Activated CD4-positive, alpha-beta T cell treated with anti-CD3 and anti-CD28 coated beads for 4 hours (primary cell): Measurements from ENCODE around the gene VN1R4.
"Not testable (repeated sequence)": the region's sequence is repeated elsewhere in the genome, so short reads cannot be mapped to it uniquely, and the experiment has no call there.

Source experiments
- DNase-seq, 2 donors: peaks; one replicate each; pipeline ENCODE4 v3.0.0-alpha.2; 2020

Gene VN1R4, protein sequence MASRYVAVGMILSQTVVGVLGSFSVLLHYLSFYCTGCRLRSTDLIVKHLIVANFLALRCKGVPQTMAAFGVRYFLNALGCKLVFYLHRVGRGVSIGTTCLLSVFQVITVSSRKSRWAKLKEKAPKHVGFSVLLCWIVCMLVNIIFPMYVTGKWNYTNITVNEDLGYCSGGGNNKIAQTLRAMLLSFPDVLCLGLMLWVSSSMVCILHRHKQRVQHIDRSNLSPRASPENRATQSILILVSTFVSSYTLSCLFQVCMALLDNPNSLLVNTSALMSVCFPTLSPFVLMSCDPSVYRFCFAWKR

DNA sequence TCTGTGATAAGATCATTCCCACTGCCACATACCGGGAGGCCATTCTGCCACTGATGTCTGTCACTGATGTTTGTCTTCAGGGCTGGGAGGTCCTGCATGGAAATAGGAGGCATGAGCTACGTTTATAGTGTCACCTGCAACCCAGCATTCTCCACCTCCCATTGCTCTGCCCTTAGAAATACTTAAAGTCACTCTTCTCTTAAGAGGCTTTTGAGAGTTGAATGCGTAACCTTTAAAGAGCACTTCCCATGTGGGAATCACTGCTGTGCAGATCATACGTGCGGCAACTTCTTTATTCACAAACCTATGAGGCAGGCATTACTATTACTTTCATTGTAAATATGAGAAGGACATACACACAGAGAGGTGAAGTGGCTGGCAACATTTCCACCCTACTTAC is at the start of gene VN1R4:
VN1R4 (minus strand) TSS at position 101 of the 400 bp plus-strand sequence; CDS start at position 43, 58 bp downstream.
- DNase-seq, result not testable (repeated sequence)

DNA sequence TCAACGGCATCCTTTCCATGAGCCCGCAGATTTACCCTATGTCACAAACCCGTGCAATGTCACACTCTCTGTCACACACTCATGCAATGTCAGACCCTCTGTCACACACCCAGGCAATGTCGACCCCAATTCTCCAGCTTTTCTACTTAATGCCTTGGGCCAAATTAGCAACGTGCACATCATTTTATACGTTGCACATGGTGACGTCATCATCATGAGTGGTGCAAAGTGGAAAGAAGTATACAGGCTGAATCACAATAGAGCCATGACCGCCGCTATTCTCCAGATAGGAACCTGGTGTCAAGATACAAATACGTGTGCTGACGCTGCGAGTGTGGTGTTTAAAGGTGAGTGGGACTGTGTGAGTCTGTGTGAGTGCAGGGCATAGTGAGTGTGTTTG is 44.4 kb upstream of the VN1R4 start:
- no peak for DNase-seq

DNA sequence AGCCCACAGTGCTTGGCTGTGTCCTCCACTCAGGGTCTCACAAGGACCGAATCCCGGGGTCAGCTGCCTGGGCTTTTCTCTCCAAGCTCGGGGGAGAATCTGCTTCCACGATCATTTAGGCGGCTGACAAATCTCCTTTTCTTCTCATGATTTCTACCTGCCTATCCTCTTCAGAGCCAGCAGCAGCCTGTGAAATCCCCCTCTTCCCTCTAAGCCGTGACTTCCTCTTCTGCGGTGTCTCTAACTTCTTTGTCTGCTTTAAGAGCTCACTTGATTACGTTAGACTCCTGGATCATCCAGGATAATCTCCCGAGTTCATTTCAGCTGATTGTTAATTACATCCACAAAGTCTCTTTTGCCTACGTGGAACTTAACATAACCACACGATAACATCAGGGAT is 43.5 kb upstream of the VN1R4 start:
- no peak for DNase-seq

DNA sequence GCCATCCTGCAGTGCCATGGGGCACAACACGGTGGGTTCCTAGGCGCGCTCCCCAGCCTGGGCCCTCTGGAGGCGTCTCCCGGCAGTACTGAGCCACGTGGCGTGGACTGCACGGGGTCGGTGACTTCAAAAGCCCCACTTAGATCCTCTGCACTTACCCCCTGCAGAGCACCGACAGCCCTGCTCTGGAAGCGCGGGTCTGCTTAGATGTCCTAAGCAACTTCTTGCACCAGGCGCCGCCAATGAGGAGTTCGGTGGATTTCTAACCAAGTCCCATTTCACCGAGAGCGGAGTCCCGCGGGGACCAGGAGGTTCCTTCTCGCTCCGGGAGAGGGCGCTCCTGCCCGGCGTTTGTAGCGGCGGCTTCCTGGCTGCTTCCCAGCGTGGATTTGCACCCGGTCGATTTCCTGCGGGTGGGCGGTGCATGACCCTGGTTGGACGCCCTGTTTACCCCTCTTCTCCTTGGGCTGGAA is 40.9 kb upstream of the VN1R4 start:
- DNase-seq, result no peak

DNA sequence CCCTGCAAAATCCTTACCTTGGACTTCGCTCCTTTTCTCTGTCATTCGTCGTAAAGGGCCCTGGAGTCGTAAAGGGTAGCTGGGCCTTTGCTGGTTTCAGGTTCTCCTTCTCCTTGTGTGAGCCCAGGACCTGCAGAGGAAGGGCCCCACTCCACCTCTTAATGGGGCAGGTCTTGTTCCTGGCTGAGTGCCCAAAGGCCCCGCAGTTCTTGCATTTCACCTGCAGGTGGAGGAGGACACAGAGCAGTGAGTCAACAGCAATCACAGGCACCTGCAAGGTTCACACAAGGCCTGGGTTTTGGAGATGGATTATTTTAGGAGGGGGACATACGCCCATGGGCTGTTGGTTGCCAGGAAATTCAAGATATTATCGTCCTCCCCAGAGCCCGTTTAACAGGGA is 33.8 kb upstream of the VN1R4 start:
- not testable (repeated sequence) for DNase-seq

DNA sequence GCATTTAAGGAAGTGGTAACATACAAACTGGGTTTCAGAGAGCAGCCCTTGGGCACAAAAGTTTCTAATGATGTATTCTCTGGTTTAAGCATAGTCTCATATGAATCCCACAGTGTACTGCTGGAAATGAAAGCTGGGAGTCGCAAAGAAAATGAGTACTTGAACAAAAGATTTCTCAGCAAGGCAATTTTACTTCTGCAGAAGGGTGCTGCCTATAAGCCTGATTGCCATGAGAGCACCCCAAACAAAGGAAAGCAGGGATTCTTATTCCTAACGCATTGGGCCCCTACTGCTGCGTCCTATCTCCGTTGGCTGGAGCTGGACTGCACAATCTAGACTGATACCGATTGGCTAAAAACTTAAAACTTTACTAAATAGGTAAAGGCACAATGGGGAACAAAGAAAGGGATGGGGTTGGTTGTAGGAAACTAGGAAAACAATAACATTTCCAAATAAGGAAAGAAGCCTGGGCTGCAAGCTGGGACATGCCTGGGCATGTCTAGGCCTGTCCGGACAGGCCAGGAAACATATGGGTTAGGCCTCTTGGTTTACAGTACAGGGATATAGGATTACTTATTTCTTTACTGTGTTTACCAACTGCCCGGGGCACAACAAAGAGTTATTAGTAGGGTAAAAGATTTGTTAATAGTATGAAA is 27.4 kb upstream of the VN1R4 start:
- no peak for DNase-seq

DNA sequence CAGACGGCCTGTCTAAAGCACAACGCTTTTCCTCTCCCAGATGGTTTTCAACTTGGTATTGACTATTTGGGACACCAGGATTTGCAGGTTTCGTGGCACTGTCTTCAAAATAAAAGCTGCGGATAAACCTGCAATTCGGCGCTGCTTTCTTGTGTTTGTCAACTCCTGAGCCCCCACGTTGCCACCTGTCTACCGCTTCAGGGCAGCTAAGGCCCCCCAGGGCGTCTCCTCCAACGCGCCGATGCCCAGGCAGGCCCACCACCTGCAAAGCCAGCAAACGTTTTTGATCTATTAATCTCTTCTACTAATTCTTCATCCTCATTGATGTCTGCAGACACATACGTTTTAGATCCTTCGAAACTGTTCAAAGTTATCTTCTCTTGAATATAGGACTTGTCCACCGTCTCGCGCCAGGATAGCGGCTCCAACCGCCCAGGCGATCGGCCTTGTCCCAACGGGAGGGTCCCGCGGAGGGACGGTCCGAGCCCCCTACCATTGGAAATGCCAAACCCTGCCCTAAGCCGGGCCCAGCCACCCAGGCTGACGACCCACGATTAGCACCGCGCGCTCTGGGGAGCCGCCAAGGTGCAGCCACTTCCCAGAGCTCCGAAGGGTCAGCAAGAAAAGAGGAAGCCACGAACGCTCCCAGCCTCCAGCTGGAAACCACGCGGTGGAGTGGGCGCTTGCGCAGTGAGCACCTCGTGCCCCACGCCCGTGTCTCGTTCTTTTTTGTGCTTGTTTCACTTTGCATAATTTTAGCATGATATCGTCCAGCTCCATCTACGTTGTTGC is 23.4 kb upstream of the VN1R4 start:
- no peak for DNase-seq

DNA sequence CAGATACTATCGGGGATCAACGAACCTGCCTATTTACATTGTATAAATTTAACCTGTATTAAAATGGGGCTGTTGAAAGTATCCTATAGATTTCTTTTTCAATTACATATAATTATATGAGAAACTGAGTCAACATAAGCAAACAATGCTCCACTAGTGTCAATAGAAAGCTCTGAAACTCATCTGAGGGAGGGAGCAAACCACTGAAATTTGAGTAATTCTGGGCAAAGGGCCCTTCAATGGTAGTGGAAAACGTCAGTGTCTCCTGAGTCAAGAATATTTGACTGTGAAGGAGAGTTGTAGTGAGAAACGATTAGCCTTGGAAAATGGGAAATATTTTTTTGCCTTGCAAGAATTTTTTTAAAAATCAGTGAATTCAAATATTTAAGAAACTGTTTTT is 17.6 kb upstream of the VN1R4 start:
- no peak for DNase-seq

DNA sequence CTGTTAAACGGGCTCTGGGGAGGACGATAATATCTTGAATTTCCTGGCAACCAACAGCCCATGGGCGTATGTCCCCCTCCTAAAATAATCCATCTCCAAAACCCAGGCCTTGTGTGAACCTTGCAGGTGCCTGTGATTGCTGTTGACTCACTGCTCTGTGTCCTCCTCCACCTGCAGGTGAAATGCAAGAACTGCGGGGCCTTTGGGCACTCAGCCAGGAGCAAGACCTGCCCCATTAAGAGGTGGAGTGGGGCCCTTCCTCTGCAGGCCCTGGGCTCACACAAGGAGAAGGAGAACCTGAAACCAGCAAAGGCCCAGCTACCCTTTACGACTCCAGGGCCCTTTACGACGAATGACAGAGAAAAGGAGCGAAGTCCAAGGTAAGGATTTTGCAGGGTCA is 14.4 kb upstream of the VN1R4 start:
- DNase-seq, result peak in 1 of 2 donors; percentile 2

DNA sequence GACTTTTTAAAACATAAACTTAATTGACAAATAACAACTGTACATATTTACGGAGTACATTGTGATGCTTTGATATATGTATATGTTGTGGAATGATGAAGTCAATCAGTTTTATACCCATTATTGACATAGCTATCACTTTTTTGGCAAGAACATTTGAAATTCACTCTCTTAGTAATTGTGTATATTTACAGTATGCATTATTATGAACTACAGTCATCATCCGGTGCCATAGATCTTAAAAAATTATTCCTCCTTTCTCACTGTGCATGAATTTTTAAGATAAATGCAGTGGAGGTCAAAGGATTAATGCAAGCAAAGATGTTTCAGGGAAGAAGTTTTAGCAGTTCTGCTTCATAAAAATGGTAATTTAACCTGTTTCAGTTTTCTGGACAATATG is 8.0 kb upstream of the VN1R4 start:
- DNase-seq, result no peak

DNA sequence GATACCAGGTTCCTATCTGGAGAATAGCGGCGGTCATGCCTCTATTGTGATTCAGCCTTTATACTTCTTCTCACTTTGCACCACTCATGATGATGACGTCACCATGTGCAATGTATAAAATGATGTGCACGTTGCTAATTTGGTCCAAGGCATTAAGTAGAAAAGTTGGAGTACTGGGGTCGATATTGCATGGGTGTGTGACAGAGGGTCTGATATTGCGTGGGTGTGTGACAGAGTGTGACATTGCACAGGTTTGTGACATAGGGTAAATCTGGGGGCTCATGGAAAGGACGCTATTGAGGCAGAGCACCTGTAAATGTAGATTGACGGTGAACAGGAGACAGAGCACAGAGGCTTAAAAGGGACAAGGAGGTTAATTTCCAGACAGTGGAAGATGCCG is 4.5 kb upstream of the VN1R4 start:
- DNase-seq, result no peak

DNA sequence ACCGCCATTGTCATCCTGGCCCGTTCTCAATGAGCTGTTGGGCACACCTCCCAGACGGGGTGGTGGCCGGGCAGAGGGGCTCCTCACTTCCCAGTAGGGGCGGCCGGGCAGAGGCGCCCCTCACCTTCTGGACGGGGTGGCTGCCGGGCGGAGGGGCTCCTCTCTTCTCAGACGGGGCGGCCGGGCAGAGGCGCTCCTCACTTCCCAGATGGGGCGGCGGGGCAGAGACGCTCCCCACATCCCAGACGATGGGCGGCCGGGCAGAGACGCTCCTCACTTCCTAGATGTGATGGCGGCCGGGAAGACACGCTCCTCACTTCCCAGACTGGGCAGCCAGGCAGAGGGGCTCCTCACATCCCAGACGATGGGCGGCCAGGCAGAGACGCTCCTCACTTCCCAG is 2.3 kb upstream of the VN1R4 start:
- DNase-seq, result not testable (repeated sequence)

DNA sequence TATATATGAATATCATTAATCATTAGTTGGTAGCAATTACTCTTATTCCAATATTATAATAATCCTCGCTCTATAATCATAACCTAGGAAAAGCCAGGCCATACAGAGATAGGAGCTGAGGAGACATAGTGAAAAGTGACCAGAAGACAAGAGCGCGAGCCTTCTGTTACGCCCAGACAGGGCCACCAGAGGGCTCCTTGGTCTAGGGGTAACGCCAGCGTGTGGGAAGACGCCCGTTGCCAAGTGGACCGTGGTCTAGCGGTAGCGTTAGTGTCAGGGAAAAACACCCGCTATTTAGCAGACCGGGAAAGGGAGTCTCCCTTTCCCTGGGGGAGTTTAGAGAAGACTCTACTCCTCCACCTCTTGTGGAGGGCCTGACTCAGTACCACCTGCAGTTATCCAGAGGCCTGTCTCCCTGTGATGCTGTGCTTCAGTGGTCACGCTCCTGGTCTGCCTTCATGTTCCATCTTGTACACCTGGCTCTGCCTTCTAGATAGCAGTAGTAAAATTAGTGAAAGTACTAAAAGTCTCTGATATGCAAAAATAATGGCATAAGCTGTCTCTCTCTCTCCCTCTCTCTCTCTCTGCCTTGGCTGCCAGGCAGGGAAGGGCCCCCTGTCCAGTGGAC is 9.7 kb downstream of the VN1R4 start, which contains the start of gene VN1R2:
VN1R2 (plus strand) TSS at position 578 of the 628 bp plus-strand sequence. CDS start 84 bp downstream, outside the sequence.
- not testable (repeated sequence) for DNase-seq

DNA sequence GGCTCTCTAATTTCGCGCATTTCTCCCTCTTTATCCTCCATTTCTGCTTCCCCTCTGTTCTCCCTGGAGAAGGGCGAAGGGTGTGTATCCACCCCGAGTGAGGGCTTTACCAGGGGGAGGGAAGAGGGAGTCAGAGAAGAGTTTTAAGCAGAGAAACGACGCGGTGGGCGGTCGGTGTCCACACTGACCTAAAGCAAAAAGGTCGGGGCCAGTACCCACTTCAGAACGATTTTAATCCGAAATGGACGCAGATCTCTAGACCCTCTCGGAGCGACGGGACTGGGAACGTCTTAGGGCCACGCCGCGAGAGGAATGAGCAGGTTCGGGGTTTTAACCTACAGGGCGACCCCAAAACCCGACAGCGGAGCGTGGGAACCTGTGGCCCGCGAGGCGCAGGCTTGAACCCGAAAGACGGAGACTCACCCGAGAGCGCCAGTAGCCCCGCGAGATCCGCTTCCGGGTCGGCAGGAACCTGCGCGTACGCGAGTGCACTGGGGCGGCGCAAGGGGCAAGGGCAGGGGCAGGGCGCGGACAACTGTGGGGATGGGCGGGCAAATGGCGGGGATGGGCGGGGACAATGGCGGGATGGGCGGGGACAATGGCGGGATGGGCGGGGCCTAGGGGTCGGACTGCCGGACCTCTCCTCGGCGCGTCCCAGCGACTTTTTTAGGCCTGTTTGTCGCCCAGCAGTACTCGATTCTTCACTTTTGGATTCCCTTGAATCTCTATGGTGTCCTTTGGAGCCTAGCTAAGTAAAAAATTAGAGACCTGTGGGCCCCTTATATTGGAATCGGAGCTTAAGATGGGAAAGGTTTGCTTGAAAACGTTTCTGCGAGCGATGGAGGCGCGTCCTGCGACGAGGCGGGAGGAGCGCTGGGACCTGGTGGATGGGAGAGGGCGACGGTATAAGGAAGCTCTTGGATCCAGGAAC is 12.8 kb downstream of the VN1R4 start, which contains the start of gene ZNF677:
ZNF677 (minus strand) TSS at position 463 of the 931 bp plus-strand sequence. CDS start 3,323 bp downstream, outside the sequence.
- peak; percentile 75 to 83 for DNase-seq

DNA sequence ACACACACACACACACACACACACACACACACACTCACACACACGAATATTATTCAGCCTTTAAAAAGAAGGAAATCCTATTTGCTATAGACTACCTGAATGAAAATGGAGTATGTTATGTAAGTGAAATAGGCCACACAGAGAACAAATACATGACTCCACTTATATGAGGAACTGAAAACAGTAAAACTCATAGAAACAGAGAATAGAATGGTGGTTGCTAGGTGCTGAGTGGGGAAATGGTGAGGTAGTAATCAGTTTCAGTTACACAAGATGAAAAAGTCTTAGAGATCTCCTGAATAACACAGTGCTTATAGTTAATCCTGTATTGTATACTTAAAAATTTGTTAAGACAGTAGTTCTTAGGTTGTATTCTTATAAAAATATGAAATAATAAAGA is 21.0 kb downstream of the VN1R4 start:
- no peak for DNase-seq

DNA sequence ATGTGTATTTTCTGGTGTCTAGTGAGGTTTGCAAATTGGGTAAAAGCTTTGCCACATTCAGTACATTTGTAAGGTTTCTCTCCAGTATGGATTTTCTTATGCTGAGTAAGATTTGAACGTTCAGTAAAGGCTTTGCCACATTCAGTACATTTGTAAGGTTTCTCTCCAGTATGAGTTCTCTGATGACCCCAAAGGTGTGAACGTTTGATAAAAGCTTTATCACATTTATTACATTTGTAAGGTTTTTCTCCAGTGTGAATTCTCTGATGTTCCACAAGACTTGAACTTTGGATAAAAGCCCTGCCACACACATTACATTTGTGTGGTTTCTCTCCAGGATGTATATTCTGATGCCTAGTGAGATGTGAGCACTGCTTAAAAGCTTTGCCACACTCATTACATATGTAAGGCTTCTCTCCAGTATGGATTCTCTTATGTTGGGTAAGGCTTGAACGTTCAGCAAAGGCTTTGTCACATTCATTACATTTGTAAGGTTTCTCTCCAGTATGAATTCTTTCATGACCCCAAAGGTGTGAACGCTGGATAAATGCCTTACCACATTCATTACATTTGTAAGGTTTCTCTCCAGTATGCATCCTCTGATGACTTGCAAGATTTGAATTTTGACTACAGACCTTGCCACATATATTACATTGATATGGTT is 30.3 kb downstream of the VN1R4 start:
- DNase-seq, result no peak

DNA sequence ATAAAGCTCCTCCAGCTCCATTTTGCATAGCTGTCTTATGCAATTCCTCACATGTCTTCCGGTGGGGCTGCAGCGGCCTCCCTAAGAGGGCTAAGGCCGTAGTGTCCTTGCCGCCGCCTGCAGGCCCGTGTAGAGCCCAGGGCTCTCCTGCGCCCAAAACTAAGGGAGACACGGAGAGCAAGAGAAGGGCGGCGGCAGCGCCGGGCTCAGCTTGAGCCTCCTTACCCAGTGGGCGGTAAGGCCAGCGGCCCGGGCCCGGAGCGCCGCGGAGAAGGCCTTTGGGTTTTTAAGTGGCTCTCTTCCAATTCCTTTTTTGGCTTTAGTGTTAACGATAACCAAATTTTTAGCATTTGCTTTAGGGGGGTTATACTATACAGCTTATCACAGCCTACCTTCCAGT is 42.9 kb downstream of the VN1R4 start:
- DNase-seq, result no peak

DNA sequence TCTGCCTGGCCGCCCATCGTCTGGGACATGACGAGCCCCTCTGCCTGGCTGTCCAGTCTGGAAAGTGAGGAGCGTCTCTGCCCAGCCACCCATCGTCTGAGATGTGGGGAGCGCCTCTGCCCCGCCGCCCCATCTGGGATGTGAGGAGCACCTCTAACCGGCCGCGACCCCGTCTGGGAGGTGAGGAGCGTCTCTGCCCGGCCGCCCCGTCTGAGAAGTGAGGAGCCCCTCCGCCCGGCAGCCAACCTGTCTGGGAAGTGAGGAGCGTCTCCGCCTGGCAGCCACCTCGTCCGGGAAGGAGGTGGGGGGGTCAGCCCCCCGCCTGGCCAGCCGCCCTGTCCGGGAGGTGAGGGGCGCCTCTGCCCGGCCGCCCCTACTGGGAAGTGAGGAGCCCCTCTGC is 44.8 kb downstream of the VN1R4 start:
- DNase-seq, result not testable (repeated sequence)
